A673 (cell line): ENCODE measurements around the gene CYTH1.

Experiments used
- CTCF ChIP-seq: fragments of 300-800, 200-600 bp; sonication (generic); conservative IDR thresholded peaks from 2 replicates; pipeline ENCODE4 v1.5.1; 2017; ENCODE audit warnings: low read depth, mild to moderate bottlenecking, antibody characterized with exemption, low read length, moderate library complexity, mixed read lengths
- EZH2 ChIP-seq: fragments of 200-600 bp; sonication (generic); IDR thresholded peaks from 2 replicates; pipeline ENCODE4 v1.6.1; 2017; ENCODE audit warnings: borderline replicate concordance, low read depth, mild to moderate bottlenecking, mixed read lengths, antibody characterized with exemption, low read length; ENCODE audit not compliant: poor library complexity, severe bottlenecking

- no peak for TF ChIP-seq CTCF
- no peak for TF ChIP-seq EZH2
These were observed 39.2 kb downstream of the CYTH1 start for GRCh38 chr17:78742901-78743300.
